Muscle layer of duodenum (tissue), 2 donors: ENCODE measurements around the gene FHAD1.

Experiments
- H3K27ac ChIP-seq: one replicate; pipeline ENCODE4 v1.7.0; 2013; ENCODE audit warnings: mild to moderate bottlenecking, low read length
- H3K27me3 ChIP-seq: one replicate; pipeline ENCODE4 v1.7.0; 2013; ENCODE audit warnings: low read depth, mild to moderate bottlenecking, control low read depth, low read length
- H3K36me3 ChIP-seq, 2 donors: one replicate each; pipeline ENCODE4 v1.7.0; 2013; ENCODE audit warnings: low read length in 2 of 2, control low read depth in 1 of 2, mild to moderate bottlenecking in 1 of 2; ENCODE audit not compliant: insufficient read depth in 2 of 2, control insufficient read depth in 1 of 2
- H3K4me1 ChIP-seq, 2 donors: one replicate each; pipeline ENCODE4 v1.7.0; 2013; ENCODE audit warnings: low read length in 2 of 2, mild to moderate bottlenecking in 2 of 2, control low read depth in 1 of 2, moderate library complexity in 1 of 2; ENCODE audit not compliant: insufficient read depth in 2 of 2, control insufficient read depth in 1 of 2
- H3K4me3 ChIP-seq, 2 donors: one replicate each; pipeline ENCODE4 v1.7.0; 2013; ENCODE audit warnings: low read length in 2 of 2, low read depth in 1 of 2, mild to moderate bottlenecking in 1 of 2
- H3K9me3 ChIP-seq, 2 donors: one replicate each; pipeline ENCODE4 v1.7.0; 2013; ENCODE audit warnings: low read length in 2 of 2, control low read depth in 1 of 2, mild to moderate bottlenecking in 1 of 2; ENCODE audit not compliant: control insufficient read depth in 1 of 2
- donor health status: healthy.

FHAD1 gene

GRCh38 chr1:15210651-15211375 is 36.2 kb upstream of the FHAD1 start:
- no peak overlapping the region for H3K4me3 ChIP-seq
- no peaks in the 10 kb centered on the region for H3K27me3 ChIP-seq
- H3K36me3 ChIP-seq: no peaks in the 10 kb centered on the region
- H3K4me1 ChIP-seq: peaks cover 6 to 56% of the 10 kb centered on the region in 2 donors
- H3K27ac ChIP-seq: no peak overlapping the region
- no peaks in the 10 kb centered on the region for H3K9me3 ChIP-seq

- Histone ChIP-seq H3K4me1 (peaks cover 6 to 52% of the 10 kb centered on the region in 2 donors), H3K4me3 (no peak overlapping the region), H3K36me3 (no peaks in the 10 kb centered on the region), H3K27ac (no peak overlapping the region), H3K9me3 (no peaks in the 10 kb centered on the region), H3K27me3 (no peaks in the 10 kb centered on the region)
Measured at GRCh38 chr1:15211424-15211823, 35.6 kb upstream of the FHAD1 start.

GRCh38 chr1:15212216-15212953 is 34.6 kb upstream of the FHAD1 start:
- Histone ChIP-seq H3K4me3 (no peak overlapping the region), H3K36me3 (no peaks in the 10 kb centered on the region), H3K4me1 (peaks cover 6 to 42% of the 10 kb centered on the region in 2 donors), H3K9me3 (no peaks in the 10 kb centered on the region), H3K27ac (no peak overlapping the region), H3K27me3 (no peaks in the 10 kb centered on the region)

GRCh38 chr1:15212954-15213291 is 34.1 kb upstream of the FHAD1 start:
- H3K9me3 ChIP-seq: no peaks in the 10 kb centered on the region
- H3K36me3 ChIP-seq: no peaks in the 10 kb centered on the region
- peaks cover 6 to 40% of the 10 kb centered on the region in 2 donors for H3K4me1 ChIP-seq
- no peaks in the 10 kb centered on the region for H3K27me3 ChIP-seq
- peak overlapping the region; percentile 2 for H3K27ac ChIP-seq
- H3K4me3 ChIP-seq: no peak overlapping the region

GRCh38 chr1:15213341-15213821 is 33.6 kb upstream of the FHAD1 start:
- Histone ChIP-seq H3K27me3 (no peaks in the 10 kb centered on the region), H3K4me3 (no peak overlapping the region), H3K4me1 (peaks cover 6 to 40% of the 10 kb centered on the region in 2 donors), H3K9me3 (no peaks in the 10 kb centered on the region), H3K27ac (peak overlapping the region; percentile 2), H3K36me3 (no peaks in the 10 kb centered on the region)

- no peak overlapping the region for H3K4me3 ChIP-seq
- H3K27ac ChIP-seq: no peak overlapping the region
- H3K27me3 ChIP-seq: no peaks in the 10 kb centered on the region
- H3K36me3 ChIP-seq: peaks cover 0 to 4% of the 10 kb centered on the region in 2 donors
- H3K9me3 ChIP-seq: no peaks in the 10 kb centered on the region
- peaks cover 6 to 40% of the 10 kb centered on the region in 2 donors for H3K4me1 ChIP-seq
Measured at GRCh38 chr1:15214527-15214926, 32.5 kb upstream of the FHAD1 start.

- H3K9me3 ChIP-seq: no peaks in the 10 kb centered on the region
- no peak overlapping the region for H3K27ac ChIP-seq
- H3K27me3 ChIP-seq: no peaks in the 10 kb centered on the region
- H3K36me3 ChIP-seq: peaks cover 0 to 9% of the 10 kb centered on the region in 2 donors
- peaks cover 6 to 40% of the 10 kb centered on the region in 2 donors for H3K4me1 ChIP-seq
- H3K4me3 ChIP-seq: no peak overlapping the region
Measured at GRCh38 chr1:15215116-15215515, 31.9 kb upstream of the FHAD1 start.

GRCh38 chr1:15217654-15218053 is 29.4 kb upstream of the FHAD1 start:
- H3K4me1 ChIP-seq: peaks cover 6 to 27% of the 10 kb centered on the region in 2 donors
- H3K27me3 ChIP-seq: no peaks in the 10 kb centered on the region
- H3K27ac ChIP-seq: no peak overlapping the region
- H3K9me3 ChIP-seq: no peaks in the 10 kb centered on the region
- H3K36me3 ChIP-seq: peaks cover 0 to 10% of the 10 kb centered on the region in 2 donors
- no peak overlapping the region for H3K4me3 ChIP-seq

GRCh38 chr1:15218287-15219279 is 28.4 kb upstream of the FHAD1 start:
- no peak overlapping the region for H3K4me3 ChIP-seq
- H3K27me3 ChIP-seq: no peaks in the 10 kb centered on the region
- H3K27ac ChIP-seq: no peak overlapping the region
- H3K9me3 ChIP-seq: no peaks in the 10 kb centered on the region
- H3K4me1 ChIP-seq: peaks cover 6 to 17% of the 10 kb centered on the region in 2 donors
- H3K36me3 ChIP-seq: peaks cover 0 to 10% of the 10 kb centered on the region in 2 donors

- H3K27me3 ChIP-seq: no peaks in the 10 kb centered on the region
- H3K27ac ChIP-seq: no peak overlapping the region
- H3K4me3 ChIP-seq: no peak overlapping the region
- H3K36me3 ChIP-seq: peaks cover 0 to 10% of the 10 kb centered on the region in 2 donors
- H3K4me1 ChIP-seq: peaks cover under 1 to 9% of the 10 kb centered on the region in 2 donors
- H3K9me3 ChIP-seq: no peaks in the 10 kb centered on the region
Measured at GRCh38 chr1:15219280-15220023, 27.6 kb upstream of the FHAD1 start.
